Activated CD8-positive, alpha-beta memory T cell treated with anti-CD3 and anti-CD28 coated beads, Interleukin-2, amount 50 U/mL, for 24 hours (primary cell): Measurements from ENCODE around the gene CDKAL1.

Source experiments
- DNase-seq: peaks from one replicate; pipeline ENCODE4 v3.0.0-alpha.2; 2020; ENCODE audit errors: extremely low read depth

Gene CDKAL1

GRCh38 chr6:21256197-21256596, 721.9 kb downstream of the CDKAL1 start:
- DNase-seq, result no peak

- DNase-seq, result no peak
Measured at GRCh38 chr6:21257125-21257524, 722.9 kb downstream of the CDKAL1 start.

- no peak for DNase-seq
Measured at GRCh38 chr6:21258665-21259064, 724.4 kb downstream of the CDKAL1 start.

DNA sequence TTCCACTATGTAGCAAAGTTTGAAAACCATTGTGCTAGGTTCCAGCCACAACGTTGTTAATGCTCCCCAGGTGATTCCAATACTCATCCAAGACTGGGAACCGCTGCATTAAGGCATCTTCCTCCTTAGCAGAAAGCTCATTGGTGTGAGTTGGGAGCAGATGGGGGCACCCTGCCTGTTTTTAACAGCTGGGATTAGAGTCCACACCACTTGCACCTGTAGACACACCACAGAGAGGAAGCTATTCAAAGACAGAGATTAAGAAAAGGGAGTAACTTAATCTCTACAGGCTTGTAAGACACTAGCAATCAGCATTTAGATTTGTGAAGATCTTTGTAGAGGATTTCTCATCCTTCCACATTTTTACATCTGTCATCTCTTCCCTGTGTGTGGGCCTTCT, 725.4 kb downstream of the CDKAL1 start:
- no peak for DNase-seq

DNA sequence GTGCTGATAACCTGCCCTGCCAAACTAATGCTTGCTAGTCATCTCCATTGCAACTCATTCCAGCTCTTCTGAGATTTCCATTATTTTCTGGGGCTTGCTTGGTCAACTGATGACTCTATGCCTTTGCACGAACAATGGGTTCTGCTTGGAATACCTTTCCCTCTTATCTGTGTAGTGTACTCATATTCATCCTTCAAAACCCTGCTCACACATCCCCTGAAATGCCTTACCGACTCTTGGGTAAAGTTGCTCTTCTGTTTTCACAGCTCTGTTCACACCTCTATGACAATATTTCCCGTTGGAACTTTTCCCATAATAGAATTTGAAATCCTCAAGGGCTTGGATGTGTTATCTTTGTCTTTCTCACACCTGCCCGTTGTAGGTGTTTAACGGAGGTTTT, 728.2 kb downstream of the CDKAL1 start:
- no peak for DNase-seq

- DNase-seq, result no peak
Measured at GRCh38 chr6:21263531-21264287, 729.5 kb downstream of the CDKAL1 start.

GRCh38 chr6:21264288-21265033, 730.2 kb downstream of the CDKAL1 start:
- DNase-seq, result no peak

DNA sequence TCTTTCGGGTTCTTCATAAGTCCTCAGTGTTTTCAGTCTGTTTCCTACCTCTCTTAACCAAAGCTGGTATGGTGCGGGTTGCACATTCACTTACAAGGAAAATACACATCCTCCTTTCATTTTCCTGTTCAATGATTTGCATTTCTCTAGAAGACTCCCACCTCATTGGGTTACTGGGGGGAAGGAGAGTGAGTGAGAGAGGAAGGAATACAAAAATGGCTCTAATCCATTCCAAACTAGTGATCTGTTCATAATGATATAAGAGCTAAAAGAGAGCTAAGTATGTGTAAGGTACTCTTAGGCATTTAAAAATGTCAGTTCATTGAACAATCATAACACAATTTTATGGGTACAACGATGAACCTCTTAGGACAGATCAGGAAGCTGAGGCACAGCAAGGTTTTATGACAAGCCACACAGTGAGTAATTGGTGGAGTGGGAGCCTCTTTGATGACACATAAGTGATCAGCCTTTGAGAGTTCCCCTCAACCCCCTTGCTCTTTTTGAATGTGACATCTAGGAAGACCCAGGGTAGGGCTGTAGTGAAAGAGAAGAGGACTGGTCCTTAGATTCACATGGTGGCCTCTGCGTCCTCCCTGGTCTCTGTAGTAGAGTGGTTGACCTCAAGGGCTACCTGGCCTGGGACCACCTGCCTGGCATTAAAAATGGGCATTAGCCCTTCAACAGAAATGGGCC, 730.9 kb downstream of the CDKAL1 start:
- no peak for DNase-seq

GRCh38 chr6:21265730-21266044, 731.4 kb downstream of the CDKAL1 start:
- no peak for DNase-seq

GRCh38 chr6:21270636-21271201, 736.5 kb downstream of the CDKAL1 start:
- DNase-seq, result no peak

GRCh38 chr6:21271428-21272155, 737.3 kb downstream of the CDKAL1 start:
- DNase-seq, result no peak

- no peak for DNase-seq
Measured at GRCh38 chr6:21273451-21273850, 739.2 kb downstream of the CDKAL1 start.

GRCh38 chr6:21274851-21275250, 740.6 kb downstream of the CDKAL1 start:
- DNase-seq, result no peak

DNA sequence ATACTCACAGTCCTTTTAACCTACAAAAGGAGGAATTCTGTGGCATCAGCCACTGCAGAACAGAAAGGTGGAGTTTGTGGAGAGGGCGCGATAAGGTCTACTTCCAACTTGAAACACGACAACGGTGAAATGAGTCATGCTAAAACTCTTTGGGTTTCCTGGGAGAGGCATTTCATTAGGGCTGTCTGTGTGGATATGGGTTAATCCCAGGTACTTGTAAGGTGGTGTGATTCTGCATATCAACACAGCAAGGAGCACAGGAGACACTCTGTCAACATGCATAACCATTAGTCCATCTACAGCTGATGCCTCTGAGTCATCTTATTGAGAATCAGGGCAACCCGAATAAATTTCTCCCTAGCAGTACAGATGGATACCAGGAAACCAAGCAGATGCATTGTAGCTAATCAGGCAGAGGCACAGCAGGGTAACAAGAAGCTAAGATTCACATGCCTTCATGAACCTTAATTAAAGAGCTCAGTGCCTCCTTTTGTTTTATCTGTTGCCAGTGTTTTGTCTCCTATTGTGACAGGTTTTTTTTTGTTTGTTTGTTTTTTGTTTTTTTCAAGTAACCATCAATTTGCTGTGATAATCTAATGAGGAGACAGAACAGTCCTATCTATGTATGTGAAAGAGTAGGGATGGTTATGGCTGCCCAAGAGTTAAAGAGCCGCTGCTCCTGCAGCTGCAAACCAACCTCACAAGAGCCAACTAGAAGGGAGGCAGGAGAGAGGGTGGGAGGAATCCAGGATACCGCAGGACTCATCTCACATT, 743.5 kb downstream of the CDKAL1 start:
- DNase-seq, result no peak

- no peak for DNase-seq
Measured at GRCh38 chr6:21278375-21278745, 744.1 kb downstream of the CDKAL1 start.

DNA sequence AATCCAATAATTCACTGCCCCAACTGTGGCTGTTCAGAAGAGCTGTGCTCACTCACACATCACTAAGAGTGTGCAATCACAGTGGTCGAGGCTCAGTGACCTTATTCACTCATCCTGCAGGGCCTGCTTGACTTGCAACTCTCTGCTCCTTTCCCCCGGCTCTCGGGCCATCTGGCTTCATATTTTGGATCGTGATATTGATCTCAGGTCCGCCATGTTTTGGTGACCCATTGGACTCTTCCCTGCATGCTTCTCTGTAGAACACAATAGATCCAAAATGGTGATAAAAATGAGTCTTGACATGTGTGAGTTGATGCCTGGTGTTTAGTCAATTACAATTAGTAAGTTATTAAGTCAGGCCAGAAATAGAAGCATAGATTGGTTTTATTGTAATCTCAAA, 745.4 kb downstream of the CDKAL1 start:
- DNase-seq, result no peak

DNA sequence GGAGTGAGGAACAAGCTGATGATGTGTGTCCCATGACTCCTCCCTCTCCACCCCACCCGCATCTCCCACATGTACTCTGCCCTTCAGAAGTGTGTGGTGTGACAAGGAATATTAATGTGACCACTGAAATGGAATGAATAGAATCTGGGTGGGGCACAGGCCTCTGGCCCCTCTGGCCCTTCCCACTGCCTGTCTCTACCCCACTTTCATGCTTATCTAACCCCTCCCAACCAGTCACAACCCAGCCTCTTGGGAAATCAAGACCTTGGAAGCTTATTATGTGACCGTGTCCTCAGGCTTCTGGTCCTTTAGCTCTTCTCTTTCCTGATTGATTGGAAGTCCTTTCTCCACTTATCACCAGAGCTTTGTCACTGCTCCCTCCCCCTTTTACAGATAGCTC, 747.1 kb downstream of the CDKAL1 start:
- DNase-seq, result no peak
